Activated CD8-positive, alpha-beta memory T cell treated with anti-CD3 and anti-CD28 coated beads, Interleukin-2, amount 10 ng/mL, durations not matched to agents 7 days and 5 days (primary cell): ENCODE measurements around the gene PRKACG. TPM values are rescaled to one million over a fixed set of nuclear protein-coding genes. Genes with fewer than 3 reads are reported as not detected.

Experiments
- ATAC-seq: fragments of 150-1000 bp; cut with Tn5 transposase; one replicate; pipeline ENCODE4 v1.10.0; 2021; ENCODE audit warnings: moderate library complexity
- CTCF ChIA-PET: fragments of 350-600 bp; sonication (Branson Sonifier 250); formaldehyde crosslinking; loops from one replicate; lab custom pipeline; 2021; ENCODE audit warnings: antibody characterized with exemption; lab: Charles Lee
- DNase-seq: peaks from one replicate; pipeline ENCODE4 v3.0.0-alpha.2; 2020
- H3K27ac Mint-ChIP-seq: one replicate; pipeline ENCODE4 v1.8.0; 2021; ENCODE audit warnings: mild to moderate bottlenecking, mixed read lengths
- H3K27me3 Mint-ChIP-seq: one replicate; pipeline ENCODE4 v1.8.0; 2021; ENCODE audit warnings: mixed read lengths
- H3K36me3 Mint-ChIP-seq: one replicate; pipeline ENCODE4 v1.8.0; 2021; ENCODE audit warnings: mild to moderate bottlenecking, mixed read lengths
- H3K4me1 Mint-ChIP-seq: one replicate; pipeline ENCODE4 v1.8.0; 2021; ENCODE audit warnings: mixed read lengths
- H3K4me3 Mint-ChIP-seq: one replicate; pipeline ENCODE4 v1.8.0; 2021; ENCODE audit warnings: mild to moderate bottlenecking, moderate library complexity, mixed read lengths
- H3K9me3 Mint-ChIP-seq: one replicate; pipeline ENCODE4 v1.8.0; 2022; ENCODE audit warnings: low read depth, mixed read lengths
- total RNA-seq, 2 experiments: library from RNA; stranded (reverse); gene quantifications; one replicate each; pipeline ENCODE4 v1.2.3, GENCODE V29; 2021

Gene PRKACG
- total RNA-seq, 2 experiments from 2014 or later, result not detected

DNA sequence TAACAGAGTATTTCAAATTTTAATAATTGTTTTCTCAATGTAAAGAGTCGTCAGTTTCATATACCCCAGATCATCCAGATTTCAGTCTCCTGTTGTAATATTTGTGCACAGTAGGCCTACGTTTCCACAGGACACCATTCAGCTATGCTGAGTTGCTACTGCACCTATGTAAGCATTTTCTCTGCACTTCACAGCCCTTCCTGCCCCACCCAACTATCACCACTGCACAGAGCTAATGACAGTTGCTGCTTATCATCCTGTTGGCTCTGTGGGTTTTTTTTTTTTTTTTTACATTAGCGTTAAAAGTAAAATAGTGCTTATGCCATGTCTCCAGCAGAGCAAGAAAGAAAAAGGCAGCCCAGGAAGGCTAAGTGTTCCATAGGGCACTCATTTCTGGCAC, 5.9 kb upstream of the PRKACG start:
- peak; percentile 76 for DNase-seq
- peak overlapping the region; percentile 84 for H3K27ac Mint-ChIP-seq

DNA sequence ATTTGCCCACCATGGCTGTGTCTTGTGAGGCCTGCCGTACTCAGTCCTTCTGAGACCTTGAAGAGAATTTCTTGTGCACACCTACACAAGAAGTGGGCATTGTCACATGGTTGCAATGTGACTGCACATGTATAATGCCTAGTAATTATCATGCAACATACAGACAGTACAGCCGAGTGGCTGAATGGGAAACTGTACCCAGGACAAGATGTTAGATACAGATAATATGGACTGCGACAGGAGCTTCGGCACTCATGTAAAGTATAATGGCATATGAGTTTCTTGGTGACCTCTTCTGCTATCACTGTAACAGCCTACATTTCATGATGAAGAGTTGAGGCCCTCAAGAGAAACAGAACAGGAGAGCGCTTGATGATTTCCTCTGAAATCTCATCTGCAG, 4.8 kb upstream of the PRKACG start:
- Mint-ChIP-seq H3K27ac (peak overlapping the region; percentile 22), H3K27me3 (peaks cover 37% of the 10 kb centered on the region), H3K4me1 (peaks cover 36% of the 10 kb centered on the region), H3K4me3 (no peak overlapping the region), H3K36me3 (no peaks in the 10 kb centered on the region), H3K9me3 (no peaks in the 10 kb centered on the region)
- CTCF ChIA-PET, result interaction anchor here (1.2 to 2.8 kb wide), 6 partner anchors 10 to 160 kb away, joined by 3 to 23 read pairs (median 8); partner anchors contain the start of gene FXN
- ATAC-seq (no peak), DNase-seq (no peak)

More for the DNA sequence above, 5.9 kb upstream of the PRKACG start:
- Mint-ChIP-seq H3K27me3 (peaks cover 31% of the 10 kb centered on the region), H3K4me1 (peaks cover 41% of the 10 kb centered on the region), H3K36me3 (no peaks in the 10 kb centered on the region), H3K9me3 (no peaks in the 10 kb centered on the region), H3K4me3 (no peak overlapping the region)
- CTCF ChIA-PET, result interaction anchor here (0.6 to 2.8 kb wide), 10 partner anchors 9 to 436 kb away, joined by 3 to 23 read pairs (median 4); partner anchors contain the start of gene FXN
- ATAC-seq, result peak; percentile 97

DNA sequence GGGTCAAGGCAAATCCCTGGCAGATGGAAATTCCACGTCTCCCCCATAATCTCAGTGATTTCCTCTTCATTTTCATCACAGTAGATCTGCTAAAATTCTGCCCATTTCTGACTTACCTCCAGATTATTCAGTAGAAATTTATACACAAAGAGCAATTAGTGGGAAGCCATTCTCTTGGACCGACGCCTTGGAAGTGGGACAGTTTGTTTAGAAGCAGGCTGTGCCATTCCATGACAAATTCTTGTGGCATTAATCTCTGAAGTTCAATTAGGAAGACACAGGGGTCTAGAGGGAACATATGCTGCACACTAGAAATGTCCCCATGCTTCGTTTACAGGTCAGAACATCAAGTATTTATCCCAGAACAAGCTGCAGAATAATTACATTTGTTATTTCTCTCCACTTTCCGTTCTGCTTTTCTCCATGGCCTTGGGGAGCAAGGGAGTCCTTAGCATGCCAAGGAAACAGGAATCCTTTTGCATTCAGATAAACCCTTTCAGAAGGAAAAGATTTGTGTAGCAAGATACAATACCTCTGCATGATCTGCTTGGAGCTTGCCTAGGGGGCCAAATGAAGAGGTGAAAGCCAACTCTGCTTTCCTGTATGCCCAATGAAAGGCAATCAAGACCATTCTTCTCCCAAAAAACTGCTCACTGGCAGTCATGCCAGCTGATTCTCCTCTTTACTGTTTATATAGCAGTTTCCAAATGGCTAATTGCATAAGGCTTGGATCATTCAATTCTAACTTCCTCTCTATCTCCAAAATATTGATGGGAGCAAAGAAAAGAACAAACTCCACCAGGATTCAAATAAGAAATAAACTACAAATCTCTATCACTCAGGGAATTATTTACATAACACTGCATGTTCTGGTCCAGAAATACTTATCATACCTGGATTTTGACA, 2.5 kb upstream of the PRKACG start:
- Mint-ChIP-seq H3K27me3 (peaks cover 45% of the 10 kb centered on the region), H3K36me3 (no peaks in the 10 kb centered on the region), H3K27ac (no peak overlapping the region), H3K4me1 (peaks cover 39% of the 10 kb centered on the region), H3K9me3 (no peaks in the 10 kb centered on the region), H3K4me3 (no peak overlapping the region)
- DNase-seq (no peak), ATAC-seq (no peak)
- CTCF ChIA-PET, result interaction anchor here (1.0 to 1.5 kb wide), 2 partner anchors 13 to 19 kb away, joined by 3 to 5 read pairs; partner anchors contain the start of gene FXN

DNA sequence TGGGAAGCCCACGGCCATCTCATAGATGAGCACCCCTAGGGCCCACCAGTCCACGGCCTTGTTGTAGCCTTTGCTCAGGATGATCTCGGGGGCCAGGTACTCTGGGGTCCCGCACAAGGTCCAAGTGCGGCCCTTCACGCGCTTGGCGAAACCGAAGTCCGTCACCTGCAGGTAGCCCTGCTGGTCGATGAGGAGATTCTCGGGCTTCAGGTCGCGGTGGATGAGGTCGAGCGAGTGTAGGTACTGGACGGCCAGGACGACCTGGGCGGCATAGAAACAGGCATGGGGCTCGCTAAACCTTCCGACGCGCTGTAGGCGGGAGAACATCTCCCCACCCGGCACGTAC, 558 bp downstream of the PRKACG start:
- Mint-ChIP-seq H3K4me3 (no peak overlapping the region), H3K27me3 (peaks cover 60% of the 10 kb centered on the region), H3K27ac (no peak overlapping the region), H3K36me3 (no peaks in the 10 kb centered on the region), H3K4me1 (peaks cover 14% of the 10 kb centered on the region), H3K9me3 (no peaks in the 10 kb centered on the region)
- no peak for ATAC-seq
- CTCF ChIA-PET, result interaction anchor here (0.8 to 2.4 kb wide), 6 partner anchors 9 to 37 kb away, joined by 3 to 7 read pairs (median 4); partner anchors contain the start of gene FXN
- no peak for DNase-seq

DNA sequence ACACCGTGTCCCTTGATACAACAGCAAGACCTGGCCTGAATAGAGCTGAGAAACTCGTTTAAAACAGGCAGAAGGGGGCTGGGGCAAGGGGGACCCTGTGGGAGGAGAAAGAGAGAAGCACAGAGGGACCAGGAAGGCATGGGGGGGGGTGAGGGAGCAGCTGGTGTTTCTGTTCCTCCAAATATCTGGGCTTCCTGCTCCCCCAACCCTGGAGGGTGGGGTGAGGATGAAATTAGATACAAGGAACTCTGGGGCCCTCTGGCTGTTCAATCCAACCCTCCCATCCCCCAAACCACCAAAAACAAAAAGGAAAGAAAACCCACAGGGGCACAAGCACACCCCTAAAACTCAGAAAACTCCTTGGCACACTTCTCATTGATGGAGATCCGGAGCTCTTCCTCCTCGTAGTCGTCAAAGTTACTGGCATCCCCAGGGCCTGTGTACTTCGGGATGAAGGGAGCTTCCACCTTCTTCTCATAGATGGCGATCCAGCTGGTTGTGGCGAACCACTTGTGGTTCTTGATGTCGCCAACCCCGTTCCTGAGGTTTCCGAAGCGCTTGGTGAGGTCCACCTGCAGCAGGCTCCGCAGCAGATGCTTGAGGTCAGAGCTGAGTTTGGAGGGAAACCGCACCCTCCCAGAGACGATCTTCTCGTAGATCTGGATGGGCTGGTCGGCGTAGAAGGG, 1.1 kb downstream of the PRKACG start:
- Mint-ChIP-seq H3K36me3 (no peaks in the 10 kb centered on the region), H3K9me3 (no peaks in the 10 kb centered on the region), H3K27ac (peak overlapping the region; percentile 0), H3K4me1 (peaks cover 14% of the 10 kb centered on the region), H3K4me3 (peak overlapping the region; percentile 41), H3K27me3 (peaks cover 61% of the 10 kb centered on the region)
- ATAC-seq (peak; percentile 53), DNase-seq (peak; percentile 62)
- CTCF ChIA-PET, result interaction anchor here (0.6 to 2.4 kb wide), 9 partner anchors 9 to 413 kb away, joined by 3 to 7 read pairs (median 3); partner anchors contain the start of gene FXN

DNA sequence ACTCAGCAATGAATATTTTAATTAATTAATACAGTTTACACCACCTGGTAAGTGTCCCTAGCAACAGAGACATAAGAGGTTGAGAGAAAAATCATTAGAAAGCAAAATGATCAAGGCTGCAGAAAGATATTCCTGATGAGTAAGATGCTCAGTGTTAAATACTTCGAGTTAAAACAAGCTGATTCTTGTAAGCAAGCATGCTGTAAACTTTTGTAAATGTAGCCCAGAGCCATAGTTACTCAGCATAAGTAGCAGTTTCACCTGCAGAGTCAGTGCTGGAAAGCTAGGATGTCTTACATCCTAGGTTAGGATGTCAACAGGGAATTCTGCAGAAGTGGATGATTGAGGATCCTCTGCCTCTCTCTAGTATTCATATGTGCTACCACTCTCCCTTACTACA, 4.2 kb downstream of the PRKACG start:
- ATAC-seq (no peak), DNase-seq (no peak)
- Mint-ChIP-seq H3K4me3 (no peak overlapping the region), H3K9me3 (no peaks in the 10 kb centered on the region), H3K4me1 (peaks cover 14% of the 10 kb centered on the region), H3K27me3 (peaks cover 44% of the 10 kb centered on the region), H3K27ac (no peak overlapping the region), H3K36me3 (no peaks in the 10 kb centered on the region)
- CTCF ChIA-PET, result interaction anchor here (1.5 to 3.6 kb wide), 4 partner anchors 10 to 26 kb away, joined by 4 to 12 read pairs (median 6); partner anchors contain the start of gene FXN

DNA sequence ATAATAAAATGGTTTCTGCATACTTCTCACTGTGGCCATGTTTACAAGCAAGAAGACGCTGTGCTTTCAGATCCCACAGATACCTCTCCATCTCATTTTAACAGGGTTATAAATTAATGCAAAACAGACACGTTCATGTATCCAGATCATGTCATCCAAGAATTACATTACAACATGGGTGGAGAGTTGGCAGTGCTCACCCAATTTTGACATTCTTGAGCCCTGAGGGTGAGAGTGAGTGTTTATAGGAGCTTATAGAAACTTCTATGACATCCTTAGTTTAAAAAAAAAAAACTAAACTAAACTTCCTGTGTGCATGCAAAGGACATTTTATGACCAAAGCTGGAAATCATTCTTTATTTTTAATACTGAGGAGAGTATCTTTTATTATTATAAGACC, 9.1 kb downstream of the PRKACG start:
- DNase-seq (no peak), ATAC-seq (no peak)
- no peaks in the 10 kb centered on the region for H3K36me3 Mint-ChIP-seq
- H3K4me3 Mint-ChIP-seq, result no peak overlapping the region
- CTCF ChIA-PET, result interaction anchor here (0.9 to 1.4 kb wide), 3 partner anchors 24 to 421 kb away, joined by 3 to 4 read pairs (median 3); no protein-coding TSS in a partner anchor
- peaks cover 38% of the 10 kb centered on the region for H3K27me3 Mint-ChIP-seq
- no peaks in the 10 kb centered on the region for H3K9me3 Mint-ChIP-seq
- H3K27ac Mint-ChIP-seq, result no peak overlapping the region
- no peaks in the 10 kb centered on the region for H3K4me1 Mint-ChIP-seq

DNA sequence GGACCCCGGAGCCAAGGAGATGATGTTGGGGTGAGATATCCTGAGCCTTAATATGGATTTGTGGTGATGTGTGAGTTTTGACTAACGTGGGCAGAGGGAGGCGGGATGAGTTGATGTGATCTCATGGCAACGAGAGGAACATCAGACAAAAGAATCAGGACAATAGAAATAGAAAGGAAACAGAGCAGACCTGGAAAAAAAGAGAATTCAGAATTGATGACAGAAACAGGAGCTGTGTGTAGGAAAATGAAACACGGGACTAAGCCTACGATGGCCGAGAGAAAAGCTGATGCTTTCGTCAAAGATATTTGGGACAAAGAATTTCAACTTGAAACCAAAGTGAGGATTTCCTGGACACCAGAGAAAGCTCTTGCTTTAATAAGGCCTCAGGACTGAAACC, 10.9 kb downstream of the PRKACG start:
- ATAC-seq (no peak), DNase-seq (no peak)
- Mint-ChIP-seq H3K9me3 (no peaks in the 10 kb centered on the region), H3K4me1 (peaks cover 11% of the 10 kb centered on the region), H3K27ac (no peak overlapping the region), H3K4me3 (no peak overlapping the region), H3K27me3 (peaks cover 31% of the 10 kb centered on the region), H3K36me3 (no peaks in the 10 kb centered on the region)
- CTCF ChIA-PET, result interaction anchor here (0.6 to 1.5 kb wide), 3 partner anchors 10 to 420 kb away, joined by 3 to 5 read pairs (median 3); no protein-coding TSS in a partner anchor

DNA sequence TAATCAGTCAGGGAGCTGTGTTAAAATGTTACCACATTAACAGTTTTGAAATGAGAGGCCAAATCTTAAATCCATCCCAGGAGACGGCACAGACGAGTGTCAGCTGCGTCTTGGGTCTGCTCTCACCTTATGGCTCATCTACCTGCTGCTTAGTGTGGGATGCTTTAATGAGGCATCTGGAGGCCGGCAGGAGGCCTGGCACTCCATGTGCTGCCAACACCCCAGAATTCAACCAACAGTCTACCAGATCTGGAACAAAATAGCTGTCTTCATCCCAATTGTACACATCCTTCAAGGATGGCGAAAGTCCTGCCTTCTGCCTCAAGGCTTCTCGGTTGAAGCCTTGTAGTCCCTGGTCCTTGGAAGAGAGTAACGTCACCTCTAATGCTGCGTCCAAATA, 12.0 kb downstream of the PRKACG start:
- ATAC-seq (no peak), DNase-seq (no peak)
- Mint-ChIP-seq H3K4me1 (peaks cover 12% of the 10 kb centered on the region), H3K4me3 (no peak overlapping the region), H3K36me3 (no peaks in the 10 kb centered on the region), H3K27ac (no peak overlapping the region), H3K9me3 (no peaks in the 10 kb centered on the region), H3K27me3 (peaks cover 28% of the 10 kb centered on the region)
- CTCF ChIA-PET, result interaction anchor here (1.5 kb wide), 1 partner anchor 418 kb away, joined by 5 read pairs; no protein-coding TSS in a partner anchor

DNA sequence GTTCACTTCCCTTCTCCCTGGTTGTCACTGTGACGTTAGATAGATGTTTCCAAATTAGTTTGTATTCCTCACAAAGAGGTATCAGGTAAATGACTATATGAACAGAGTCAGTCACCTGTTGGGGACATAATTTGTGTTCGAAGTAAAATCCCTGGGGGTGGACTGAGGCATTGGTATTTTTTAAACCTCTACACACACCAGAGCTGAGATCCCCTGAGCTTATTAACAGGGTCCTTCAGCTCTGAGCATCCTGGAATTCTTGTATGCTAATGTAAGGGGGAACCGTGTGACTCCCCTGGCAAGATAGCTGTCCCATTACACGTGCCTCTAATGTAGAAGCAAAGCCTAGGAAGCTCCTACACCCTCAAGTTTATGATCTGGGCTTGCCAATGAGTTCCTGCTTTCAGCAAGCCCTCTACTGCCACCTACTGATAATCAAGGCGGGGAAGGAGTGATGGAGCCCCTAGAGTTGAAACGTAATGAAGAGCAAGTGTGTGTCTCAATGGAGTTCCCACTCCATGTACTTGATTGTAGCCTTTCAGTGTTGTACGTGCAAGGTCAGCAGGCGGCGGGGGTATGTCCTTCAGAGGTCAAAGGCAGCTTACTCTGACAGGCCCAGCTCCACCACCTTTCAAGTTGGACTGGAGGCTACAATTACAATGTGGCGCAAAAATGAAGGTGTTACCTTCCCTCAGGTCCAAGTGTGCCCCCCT, 14.4 kb downstream of the PRKACG start:
- Mint-ChIP-seq H3K9me3 (no peaks in the 10 kb centered on the region), H3K27me3 (peaks cover 23% of the 10 kb centered on the region), H3K4me1 (peaks cover 24% of the 10 kb centered on the region), H3K4me3 (no peak overlapping the region), H3K27ac (no peak overlapping the region), H3K36me3 (no peaks in the 10 kb centered on the region)
- CTCF ChIA-PET, result interaction anchor here (0.7 to 1.8 kb wide), 30 partner anchors 11 to 418 kb away, joined by 3 to 12 read pairs (median 4); no protein-coding TSS in a partner anchor
- ATAC-seq, result peak; percentile 96
- peak; percentile 80 for DNase-seq

DNA sequence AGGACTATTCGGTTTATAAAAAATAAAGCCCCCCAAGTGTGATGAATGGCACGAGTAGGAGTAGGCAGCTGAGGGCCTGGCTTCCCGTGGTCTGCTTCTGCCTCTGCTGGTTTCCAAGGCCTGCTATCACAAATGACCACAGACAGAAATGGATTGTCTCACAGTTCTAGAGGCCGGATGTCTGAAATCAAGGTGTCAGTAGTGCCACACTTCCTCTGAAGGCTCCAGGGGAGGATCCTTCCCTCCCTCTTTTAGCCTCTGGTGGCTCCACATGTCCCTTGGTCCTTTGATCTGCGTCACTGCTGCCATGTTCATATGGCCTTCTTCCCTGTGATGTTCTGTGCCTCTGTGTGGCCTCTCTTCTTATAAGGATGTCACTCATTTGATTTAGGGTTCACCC, 15.1 kb downstream of the PRKACG start:
- CTCF ChIA-PET, result interaction anchor here (0.7 to 2.2 kb wide), 14 partner anchors 15 to 418 kb away, joined by 3 to 9 read pairs (median 5); no protein-coding TSS in a partner anchor
- Mint-ChIP-seq H3K4me1 (peaks cover 24% of the 10 kb centered on the region), H3K27me3 (peaks cover 17% of the 10 kb centered on the region), H3K4me3 (no peak overlapping the region), H3K27ac (no peak overlapping the region), H3K36me3 (no peaks in the 10 kb centered on the region), H3K9me3 (no peaks in the 10 kb centered on the region)
- ATAC-seq (peak; percentile 22), DNase-seq (no peak)

DNA sequence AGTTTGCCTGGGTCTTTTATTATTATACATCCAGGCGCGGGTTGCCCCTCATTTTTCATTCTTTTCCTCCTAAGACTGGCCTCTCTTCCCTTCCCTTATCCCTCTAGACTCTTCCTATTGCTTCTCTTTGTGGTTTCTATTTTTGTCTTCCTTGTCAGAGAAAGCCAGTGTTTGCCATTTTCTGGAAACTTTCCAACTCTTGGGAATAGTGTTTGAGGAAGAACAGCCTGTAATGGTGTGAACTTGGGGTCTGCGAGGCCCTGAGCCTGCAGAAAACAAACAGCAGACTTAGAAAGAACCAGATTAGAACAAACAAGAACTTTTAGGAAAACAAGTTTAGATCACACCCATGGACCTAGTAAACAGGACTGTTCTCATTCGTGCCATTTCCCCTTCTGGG, 15.5 kb downstream of the PRKACG start:
- Mint-ChIP-seq H3K9me3 (no peaks in the 10 kb centered on the region), H3K27ac (no peak overlapping the region), H3K4me1 (peaks cover 24% of the 10 kb centered on the region), H3K27me3 (peaks cover 19% of the 10 kb centered on the region), H3K4me3 (no peak overlapping the region), H3K36me3 (no peaks in the 10 kb centered on the region)
- CTCF ChIA-PET, result interaction anchor here (1.0 to 2.2 kb wide), 5 partner anchors 11 to 415 kb away, joined by 3 to 9 read pairs (median 5); no protein-coding TSS in a partner anchor
- no peak for ATAC-seq
- DNase-seq, result no peak
